T follicular helper cell (primary cell): ENCODE data around the gene PGAP2.
"Not testable (repeated sequence)": the region's sequence is repeated elsewhere in the genome, so short reads cannot be mapped to it uniquely, and the experiment has no call there.

Source experiments
- DNase-seq: peaks from one replicate; pipeline ENCODE4 v3.0.0-alpha.2; 2020; ENCODE audit warnings: low read depth
- total RNA-seq, 2 experiments: gene quantifications; one replicate each; lab custom pipeline; 2026; lab: John Stamatoyannopoulos, UW

The PGAP2 gene
- 12.6 to 17.3 reads per million in 2 experiments for total RNA-seq

- peak; percentile 44 for DNase-seq
Measured at GRCh38 chr11:3807909-3808860, at the start of gene PGAP2. PGAP2 (plus strand) TSS chr11:3808560; CDS start chr11:3811260, 2,700 bp downstream.

- no peak for DNase-seq
Measured at GRCh38 chr11:3764266-3764665, 44.1 kb upstream of the PGAP2 start.

GRCh38 chr11:3766836-3767235 is 41.5 kb upstream of the PGAP2 start:
- not testable (repeated sequence) for DNase-seq

GRCh38 chr11:3767536-3767935 is 40.8 kb upstream of the PGAP2 start:
- DNase-seq, result no peak

- no peak for DNase-seq
Measured at GRCh38 chr11:3773180-3773579, 35.2 kb upstream of the PGAP2 start.

GRCh38 chr11:3775736-3776406 is 32.5 kb upstream of the PGAP2 start:
- DNase-seq, result no peak

- DNase-seq, result no peak
Measured at GRCh38 chr11:3781423-3781822, 26.9 kb upstream of the PGAP2 start.

GRCh38 chr11:3782963-3783362 is 25.4 kb upstream of the PGAP2 start:
- no peak for DNase-seq

GRCh38 chr11:3783611-3784010 is 24.7 kb upstream of the PGAP2 start:
- DNase-seq, result no peak

- no peak for DNase-seq
Measured at GRCh38 chr11:3786781-3787428, 21.5 kb upstream of the PGAP2 start.

- DNase-seq, result not testable (repeated sequence)
Measured at GRCh38 chr11:3794387-3794786, 14.0 kb upstream of the PGAP2 start.

- DNase-seq, result no peak
Measured at GRCh38 chr11:3795131-3796001, 13.0 kb upstream of the PGAP2 start.

- no peak for DNase-seq
Measured at GRCh38 chr11:3796002-3796311, 12.4 kb upstream of the PGAP2 start.

- DNase-seq, result no peak
Measured at GRCh38 chr11:3796346-3796745, 12.0 kb upstream of the PGAP2 start.

- DNase-seq, result no peak
Measured at GRCh38 chr11:3796801-3797328, 11.5 kb upstream of the PGAP2 start.

GRCh38 chr11:3797329-3798090 is 10.8 kb upstream of the PGAP2 start, which contains the start of gene NUP98:
NUP98 (minus strand) TSS chr11:3797554; CDS start chr11:3782117, 15,437 bp downstream.
- DNase-seq, result peak; percentile 100

- DNase-seq, result no peak
Measured at GRCh38 chr11:3799143-3799542, 9.2 kb upstream of the PGAP2 start.

GRCh38 chr11:3799873-3800272 is 8.5 kb upstream of the PGAP2 start:
- DNase-seq, result no peak

- DNase-seq, result no peak
Measured at GRCh38 chr11:3802011-3802790, 6.2 kb upstream of the PGAP2 start.
